HG03066 (cell line): Measurements from ENCODE around the gene FNDC3A.

ENCODE experiments used
- ATAC-seq: cut with Tn5 transposase; IDR thresholded peaks from one replicate; pipeline ENCODE4 v1.9.1; 2021; ENCODE audit warnings: low read depth; ENCODE audit not compliant: unreplicated experiment

The FNDC3A gene

DNA sequence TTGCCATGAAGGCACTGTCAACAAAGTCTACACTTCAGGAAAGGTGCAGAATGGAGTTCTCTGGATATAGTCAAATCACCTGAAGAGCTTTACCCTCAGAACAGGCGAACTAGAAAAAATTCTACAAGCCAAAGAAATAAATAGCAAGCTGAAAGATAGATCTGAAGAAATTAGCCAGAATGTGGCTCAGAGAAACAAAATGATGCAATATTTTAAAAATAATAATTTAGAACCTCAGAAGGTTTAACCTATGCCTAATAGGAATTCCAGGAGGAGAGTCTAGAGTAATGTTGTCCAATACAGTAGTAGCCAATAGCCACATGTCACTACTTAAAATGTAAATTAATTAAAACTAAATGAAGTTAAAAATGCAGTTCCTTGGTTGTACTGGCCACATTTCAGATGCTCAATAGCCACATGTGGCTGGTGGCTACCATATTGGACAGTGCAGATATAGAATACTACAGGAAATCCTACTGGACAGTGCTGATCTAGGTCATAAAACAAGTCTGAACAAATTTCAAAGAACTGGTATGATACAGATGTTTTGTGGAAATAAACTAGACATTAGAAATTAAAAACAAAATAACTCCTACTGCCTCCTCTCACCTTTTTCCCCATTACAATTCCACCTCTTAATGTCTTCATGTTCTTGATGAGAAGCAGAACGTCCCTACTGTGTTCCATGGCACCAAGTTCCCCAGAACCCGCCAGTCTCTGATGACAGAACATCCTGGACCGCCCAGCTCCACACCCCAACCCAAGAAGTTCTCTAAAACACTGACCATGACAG lies 271.3 kb downstream of the FNDC3A start:
- ATAC-seq, result peak; percentile 32

DNA sequence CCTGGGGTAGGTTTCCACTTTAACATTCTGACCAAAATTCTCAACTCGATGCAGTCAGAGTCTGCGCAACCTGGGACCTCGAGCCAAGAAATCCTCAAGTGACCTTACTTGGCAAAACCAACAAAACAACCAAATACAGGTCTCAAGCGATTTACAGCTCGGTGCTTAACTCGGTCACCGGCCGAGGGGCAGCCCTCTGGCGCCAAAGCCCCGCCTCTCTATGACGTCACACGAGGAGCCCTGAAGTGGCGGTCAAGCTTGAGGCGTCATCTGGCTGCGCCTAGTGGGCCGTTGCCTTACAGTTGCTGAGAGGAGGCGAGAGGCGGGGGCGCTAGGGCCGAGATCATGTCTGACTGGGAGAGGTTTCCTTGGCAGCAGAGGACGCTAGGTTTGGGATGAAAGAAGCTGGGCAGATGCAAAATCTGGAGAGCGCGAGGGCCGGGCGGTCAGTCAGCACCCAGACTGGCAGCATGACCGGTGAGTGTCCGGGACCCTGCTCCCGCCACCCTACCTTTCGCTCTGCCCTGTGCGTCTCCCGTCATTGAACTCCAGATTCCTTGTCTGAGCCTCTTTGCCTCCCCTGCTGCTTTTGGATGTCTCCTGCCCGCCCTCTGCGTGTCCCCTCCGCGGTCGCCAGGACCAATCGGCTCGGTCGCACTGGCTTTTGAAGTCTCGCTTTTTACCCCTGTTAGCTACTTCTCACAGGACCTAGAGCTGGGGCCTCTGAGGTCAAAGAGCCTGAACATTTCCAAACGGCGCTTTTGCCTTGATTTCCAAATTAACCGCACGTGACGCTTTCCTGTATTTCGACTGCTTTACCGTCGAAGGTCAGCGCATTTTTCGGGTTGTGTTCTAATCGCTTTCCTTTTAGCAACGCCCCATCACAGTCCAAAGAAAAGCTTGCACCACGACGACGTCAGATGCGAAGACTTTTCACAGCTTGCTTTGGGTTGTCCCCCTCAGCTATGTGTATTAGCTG lies 272.2 kb downstream of the FNDC3A start, which contains the start of gene CDADC1:
CDADC1 (plus strand) TSS at position 283 of the 979 bp plus-strand sequence; CDS start at position 396, 113 bp downstream.
- peak; percentile 97 for ATAC-seq

- ATAC-seq, result peak; percentile 6
Observed at GRCh38 chr13:49248622-49249002, 272.9 kb downstream of the FNDC3A start.

DNA sequence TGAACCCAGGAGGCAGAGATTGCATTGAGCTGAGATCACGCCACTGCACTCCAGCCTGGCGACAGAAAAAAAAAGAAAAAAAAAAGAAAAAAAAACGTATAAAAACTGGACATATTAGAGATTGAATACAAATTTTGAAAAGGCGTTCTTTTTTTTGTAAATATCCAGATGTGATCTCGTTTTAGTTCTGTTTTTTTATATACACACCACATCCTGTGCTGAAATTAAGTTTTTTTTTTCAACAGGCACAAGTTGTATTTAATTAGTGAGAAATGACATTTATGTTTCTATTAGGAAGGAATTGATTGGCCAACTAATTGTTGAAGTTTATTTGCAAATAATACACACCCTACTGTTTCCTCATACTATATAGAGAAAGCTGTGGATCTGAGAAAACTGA lies 275.6 kb downstream of the FNDC3A start:
- ATAC-seq, result no peak

DNA sequence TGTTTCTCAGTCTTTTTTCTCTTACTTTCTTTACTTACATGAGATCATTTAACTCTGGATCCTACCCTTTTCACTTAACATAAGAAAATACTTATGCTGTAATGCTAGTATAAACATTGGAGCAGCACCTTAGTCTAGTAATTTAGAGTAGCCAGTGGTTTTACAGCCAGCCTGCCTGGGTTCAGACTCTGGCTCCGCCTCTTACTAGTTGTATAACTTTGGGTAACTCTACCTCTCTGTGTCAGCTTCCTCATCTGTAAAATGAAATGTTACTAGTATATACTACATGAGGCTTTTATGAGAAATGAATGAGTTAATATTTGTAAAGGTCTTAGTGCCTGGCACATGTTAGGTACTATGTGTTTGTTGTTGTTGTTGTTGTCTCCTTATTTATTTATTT lies 277.6 kb downstream of the FNDC3A start:
- no peak for ATAC-seq

DNA sequence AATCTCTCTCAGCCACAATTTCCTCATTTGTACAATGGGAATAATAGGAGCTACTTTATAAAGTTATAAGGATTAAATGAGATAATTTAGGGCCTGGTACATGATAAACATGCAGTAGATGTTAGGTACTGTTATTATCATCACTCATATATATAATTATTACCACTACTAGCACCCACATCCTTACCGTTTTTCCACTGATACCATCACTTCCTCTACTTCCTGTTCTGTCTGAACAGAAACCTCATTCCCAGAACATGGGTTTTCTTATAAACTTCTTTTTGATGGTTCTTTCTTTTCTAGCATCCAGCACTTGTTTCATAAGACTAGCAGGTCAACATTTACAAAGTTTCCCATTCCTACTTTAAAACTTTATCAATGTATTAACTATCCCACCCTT lies 278.3 kb downstream of the FNDC3A start:
- ATAC-seq, result no peak

DNA sequence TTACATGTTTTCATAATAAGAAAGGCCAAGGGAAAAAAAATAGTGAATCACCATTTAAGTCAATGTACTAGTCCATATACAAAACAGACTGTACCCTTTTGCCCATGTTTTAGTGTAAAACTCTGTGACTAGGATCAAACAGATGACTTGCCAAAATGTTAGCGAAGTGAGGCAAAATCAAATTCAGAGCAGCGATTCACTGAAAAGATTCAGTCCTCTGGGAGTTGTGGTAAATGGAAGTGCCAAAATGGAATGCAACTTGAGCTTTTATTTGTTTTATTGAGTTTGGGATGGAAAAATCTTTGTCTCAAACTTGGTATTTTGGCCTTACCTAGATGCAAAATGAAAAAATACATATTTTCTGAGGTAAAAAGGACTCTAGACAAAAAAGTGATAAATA lies 281.1 kb downstream of the FNDC3A start:
- ATAC-seq, result no peak

- no peak for ATAC-seq
Observed at GRCh38 chr13:49258089-49258796, 282.5 kb downstream of the FNDC3A start.
